GM10266 (cell line): ENCODE measurements around the gene SNX33.
"Not testable (repeated sequence)": the region's sequence is repeated elsewhere in the genome, so short reads cannot be mapped to it uniquely, and the experiment has no call there.

Source experiments
- DNase-seq: peaks from one replicate; pipeline ENCODE4 v3.0.0; 2012; ENCODE audit errors: extremely low spot score
- TF ChIP-seq, protein P1 (sequence below): IDR thresholded peaks from 2 replicates; pipeline ENCODE4 v1.5.1; 2012; ENCODE audit warnings: mild to moderate bottlenecking, low read depth; ENCODE audit not compliant: control insufficient read depth, insufficient read depth; ENCODE audit errors: missing control alignments

SNX33 gene

DNA sequence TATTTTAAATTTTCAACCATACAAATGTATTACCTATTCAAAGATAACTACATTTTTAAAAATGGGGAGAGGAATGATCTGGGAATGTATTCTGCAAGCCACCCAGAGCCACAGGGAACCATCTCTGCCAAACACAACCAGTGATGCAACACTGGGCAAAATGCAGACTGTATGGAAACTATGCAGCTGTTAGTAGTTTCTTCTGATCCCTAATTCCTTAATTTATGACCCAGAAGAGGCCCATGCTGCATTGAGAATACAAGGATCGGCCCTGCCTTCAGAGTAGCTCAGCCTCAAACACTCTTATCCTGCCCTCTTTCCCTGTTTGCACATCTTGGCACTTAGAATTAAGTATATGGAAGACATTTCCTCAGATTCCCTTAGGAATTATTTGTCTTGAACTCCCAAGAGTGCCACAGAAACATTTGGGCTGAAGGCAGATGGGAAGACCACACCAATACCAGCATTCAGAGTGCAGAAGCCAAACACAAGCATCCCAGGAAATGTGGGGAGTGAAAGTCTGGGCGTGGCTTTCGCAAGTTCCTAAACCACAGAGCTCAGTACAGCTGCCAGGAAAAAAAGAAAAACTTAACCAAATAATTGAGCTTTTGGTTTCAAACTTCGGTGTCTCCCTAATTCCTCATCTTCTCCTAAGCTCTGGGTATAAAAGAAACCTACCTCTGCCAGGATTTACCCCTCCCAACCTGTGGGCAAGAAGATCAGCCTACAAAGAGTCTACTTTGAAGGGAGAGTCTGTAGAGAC, 27.5 kb upstream of the SNX33 start:
- no peak for DNase-seq
- TF ChIP-seq, protein P1, sequence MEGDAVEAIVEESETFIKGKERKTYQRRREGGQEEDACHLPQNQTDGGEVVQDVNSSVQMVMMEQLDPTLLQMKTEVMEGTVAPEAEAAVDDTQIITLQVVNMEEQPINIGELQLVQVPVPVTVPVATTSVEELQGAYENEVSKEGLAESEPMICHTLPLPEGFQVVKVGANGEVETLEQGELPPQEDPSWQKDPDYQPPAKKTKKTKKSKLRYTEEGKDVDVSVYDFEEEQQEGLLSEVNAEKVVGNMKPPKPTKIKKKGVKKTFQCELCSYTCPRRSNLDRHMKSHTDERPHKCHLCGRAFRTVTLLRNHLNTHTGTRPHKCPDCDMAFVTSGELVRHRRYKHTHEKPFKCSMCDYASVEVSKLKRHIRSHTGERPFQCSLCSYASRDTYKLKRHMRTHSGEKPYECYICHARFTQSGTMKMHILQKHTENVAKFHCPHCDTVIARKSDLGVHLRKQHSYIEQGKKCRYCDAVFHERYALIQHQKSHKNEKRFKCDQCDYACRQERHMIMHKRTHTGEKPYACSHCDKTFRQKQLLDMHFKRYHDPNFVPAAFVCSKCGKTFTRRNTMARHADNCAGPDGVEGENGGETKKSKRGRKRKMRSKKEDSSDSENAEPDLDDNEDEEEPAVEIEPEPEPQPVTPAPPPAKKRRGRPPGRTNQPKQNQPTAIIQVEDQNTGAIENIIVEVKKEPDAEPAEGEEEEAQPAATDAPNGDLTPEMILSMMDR: no peak

DNA sequence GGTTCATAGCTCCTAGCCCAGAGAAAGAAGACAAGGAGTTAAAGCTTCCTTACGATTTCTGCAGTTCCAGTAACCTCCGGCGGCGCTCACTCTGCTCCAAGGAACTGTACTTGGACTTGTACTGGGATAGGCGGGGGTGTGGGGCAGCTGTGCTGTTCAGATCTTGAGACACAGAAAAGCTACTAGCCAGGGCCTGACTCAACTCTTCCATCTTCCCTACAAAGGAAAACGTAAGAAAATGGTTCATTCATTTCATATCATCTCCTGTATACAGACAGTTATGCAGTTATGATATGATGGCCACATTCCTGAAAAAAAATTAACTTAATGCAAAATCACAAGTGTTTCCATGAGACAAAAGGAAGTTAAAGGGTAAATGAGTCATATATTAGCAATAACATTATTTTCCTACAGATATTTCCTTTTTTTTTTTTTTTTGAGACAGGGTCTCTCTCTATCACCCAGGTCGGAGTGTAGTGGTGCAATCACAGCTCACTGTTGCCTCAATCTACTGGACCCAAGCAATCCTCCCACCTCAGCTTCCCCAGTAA, 26.8 kb upstream of the SNX33 start:
- DNase-seq: no peak
- TF ChIP-seq, protein P1: no peak

DNA sequence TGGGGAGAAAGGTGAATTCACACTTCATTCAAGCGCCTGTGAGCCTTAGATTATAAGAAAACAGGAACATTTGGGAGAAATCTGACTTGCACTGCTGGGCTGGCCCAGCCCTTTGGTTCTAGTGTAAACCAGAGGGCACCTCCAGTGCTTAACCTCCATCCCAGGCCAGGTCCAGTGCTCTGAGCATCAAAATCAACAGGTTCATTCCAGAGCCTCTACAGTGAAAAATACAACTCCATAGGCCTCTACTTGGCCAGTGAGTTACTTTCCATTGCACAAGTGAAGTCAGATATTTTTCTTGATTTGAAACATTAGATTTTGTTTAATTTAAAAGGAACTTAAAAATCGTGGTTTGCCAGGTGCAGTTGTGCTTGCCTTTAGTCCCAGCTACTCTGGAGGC, 25.2 kb upstream of the SNX33 start:
- TF ChIP-seq, protein P1: no peak
- no peak for DNase-seq

DNA sequence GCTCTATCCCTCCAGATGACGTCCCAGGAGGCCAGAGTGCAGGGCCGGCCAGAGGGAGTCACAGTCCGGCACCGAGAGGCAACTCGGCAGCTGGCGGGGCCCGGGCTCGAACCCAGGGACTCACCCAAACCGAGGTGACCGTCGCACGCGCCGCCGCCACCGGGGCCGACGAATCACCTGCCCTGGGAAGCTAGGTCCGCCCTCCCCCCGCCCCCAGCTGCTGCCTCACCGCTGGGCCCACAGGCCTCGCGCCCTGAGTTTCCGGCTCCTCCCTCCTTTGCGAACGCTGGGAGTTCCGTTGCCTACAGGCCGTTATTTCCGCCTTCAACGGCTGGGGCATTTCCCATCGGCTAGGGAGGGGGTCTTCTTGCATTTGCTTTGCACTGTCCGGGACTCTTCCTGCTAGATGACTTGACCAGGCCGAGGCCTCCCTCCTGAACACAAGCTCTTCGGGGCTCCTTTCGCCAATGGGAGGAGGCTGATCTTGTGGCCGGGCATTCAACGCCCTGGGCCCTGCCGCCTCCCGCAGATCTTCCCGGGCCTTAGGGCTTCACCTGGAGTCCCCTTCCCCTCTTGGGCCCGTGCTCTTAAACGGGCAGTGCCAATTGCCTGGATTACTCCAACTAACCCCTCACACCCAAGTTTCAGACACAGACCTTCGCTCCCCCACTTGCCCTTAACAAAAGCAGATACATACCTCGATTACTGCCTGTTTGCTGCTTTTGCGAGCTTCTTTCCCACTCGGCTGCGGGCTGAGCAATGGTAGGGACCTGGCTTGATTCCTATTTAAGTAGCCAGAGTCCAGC, 22.0 kb upstream of the SNX33 start, which contains the start of gene SNUPN:
SNUPN (minus strand) TSS at position 184 of the 806 bp plus-strand sequence. CDS start 4,674 bp downstream, outside the sequence.
- peak; percentile 95 for DNase-seq
- TF ChIP-seq, protein P1: no peak

DNA sequence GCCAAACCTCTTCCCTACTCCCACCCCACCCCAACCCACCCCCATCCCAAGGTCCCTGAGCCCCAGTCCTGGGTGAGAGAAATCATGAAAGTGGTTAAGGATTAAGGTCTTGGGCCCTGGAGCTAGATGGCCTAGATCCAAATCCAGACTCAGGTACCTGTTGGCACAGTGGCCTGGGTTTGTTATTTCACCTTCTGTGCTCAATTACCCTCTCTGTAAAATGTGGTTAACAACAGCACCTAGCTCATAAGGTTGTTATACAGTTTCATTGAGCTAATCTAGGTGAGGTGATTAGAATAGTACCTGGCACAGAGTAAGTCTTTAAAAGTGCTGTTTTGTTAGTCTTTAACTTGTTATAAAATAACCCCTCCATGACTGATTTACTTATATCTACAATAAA, 15.8 kb upstream of the SNX33 start:
- TF ChIP-seq, protein P1: no peak
- DNase-seq: no peak

DNA sequence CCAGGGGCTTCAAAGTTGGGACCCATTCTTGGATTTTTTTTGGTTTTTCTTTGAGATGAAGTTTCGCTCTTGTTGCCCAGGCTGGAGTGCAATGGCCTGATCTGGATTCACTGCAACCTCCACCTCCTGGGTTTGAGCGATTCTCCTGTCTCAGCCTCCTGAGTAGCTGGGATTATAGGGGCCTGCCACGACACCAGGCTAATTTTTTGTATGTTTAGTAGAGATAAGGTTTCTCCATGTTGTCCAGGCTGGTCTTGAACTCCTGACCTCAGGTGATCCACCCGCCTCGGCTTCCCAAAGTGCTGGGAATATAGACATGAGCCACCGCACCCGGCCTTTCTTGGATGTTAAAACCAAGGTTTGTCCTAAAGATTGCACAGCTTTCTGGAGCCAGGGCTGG, 13.8 kb upstream of the SNX33 start:
- DNase-seq: not testable (repeated sequence)

DNA sequence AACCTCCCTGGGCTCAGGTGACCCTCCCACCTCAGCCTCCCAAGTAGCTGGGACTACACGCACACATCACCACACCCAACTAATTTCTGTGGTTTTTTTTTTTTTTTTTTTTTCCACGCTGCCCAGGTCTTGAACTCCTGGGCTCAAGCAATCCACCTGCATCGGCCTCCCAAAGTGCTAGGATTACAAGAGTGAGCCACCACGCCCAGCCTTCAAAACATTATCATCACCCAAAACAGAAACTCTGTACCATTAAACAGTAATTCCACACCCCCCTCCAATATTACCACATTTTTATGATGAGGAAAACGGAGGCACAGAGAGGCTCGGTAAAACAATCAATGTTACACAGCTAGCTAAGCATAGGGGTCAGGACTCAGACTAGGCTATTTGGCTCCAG, 11.7 kb upstream of the SNX33 start:
- DNase-seq: no peak
- TF ChIP-seq, protein P1: no peak
